Smooth muscle cell of trachea (primary cell): ENCODE data around the gene TSPAN7. TPM values are rescaled to one million over a fixed set of nuclear protein-coding genes. Genes with fewer than 3 reads are reported as not detected.

Experiments used
- total RNA-seq: library from RNA; depleted of rRNA; stranded (reverse); fragments of >200 nt; gene quantifications from 2 replicates; pipeline ENCODE4 v1.2.1, GENCODE V29; 2014

TSPAN7 gene
- not detected in 2 replicates for total RNA-seq

DNA sequence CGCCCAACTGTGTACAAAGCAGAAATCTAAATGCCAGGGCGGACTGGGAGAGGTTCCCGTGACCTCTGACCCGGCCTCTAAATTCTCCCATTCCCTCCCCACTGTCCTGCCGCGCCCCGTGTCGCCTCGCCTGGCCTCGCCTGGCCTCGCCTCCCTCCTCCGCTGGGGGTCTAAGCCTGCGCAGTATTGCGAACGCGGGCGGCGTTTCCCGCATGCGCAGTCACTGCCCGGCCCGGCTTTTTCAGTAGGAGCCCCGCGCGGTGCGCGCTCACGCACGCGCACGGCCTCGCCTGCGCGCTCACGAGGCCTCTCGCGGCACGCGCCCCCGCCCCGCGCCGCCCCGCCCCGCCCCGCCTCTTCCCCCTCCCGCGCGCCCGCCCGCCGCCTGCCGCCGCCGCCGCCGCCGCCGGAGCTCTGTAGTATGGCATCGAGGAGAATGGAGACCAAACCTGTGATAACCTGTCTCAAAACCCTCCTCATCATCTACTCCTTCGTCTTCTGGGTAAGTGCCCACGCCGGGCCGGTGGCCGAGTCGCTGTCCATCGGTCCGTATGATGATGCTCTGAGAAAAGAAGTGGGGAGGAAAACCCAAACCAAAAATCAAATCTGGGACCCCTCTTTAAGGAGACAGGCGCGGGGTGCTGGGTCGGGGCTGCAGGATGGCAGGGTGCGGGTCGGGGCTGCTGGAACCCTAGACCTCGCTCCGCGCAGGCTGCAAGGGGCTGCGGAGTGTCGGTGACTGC lies at the start of gene TSPAN7:
TSPAN7 (plus strand) TSS at position 417 of the 743 bp plus-strand sequence; CDS start at position 422, 5 bp downstream.

Other genes with a start within 250 kb of the TSPAN7 start
- 6.6 and 8.9 TPM in 2 replicates for gene RPGR, start 234.0 kb upstream of the TSPAN7 start, total RNA-seq
- gene OTC, start 208.9 kb upstream of the TSPAN7 start, total RNA-seq, result 0.15 TPM in 1 of 2 replicates, not detected in the other
- 173 and 196 TPM in 2 replicates for gene MID1IP1, start 239.9 kb downstream of the TSPAN7 start, total RNA-seq